GM23338 (cell line): ENCODE measurements around the gene ZNF592. TPM values are rescaled to one million over a fixed set of nuclear protein-coding genes. Genes with fewer than 3 reads are reported as not detected.

Experiments used
- ATAC-seq: fragments of 200-7000 bp; cut with Tn5 transposase; 3 replicates; pipeline ENCODE4 v1.9.1; 2020
- DNase-seq: peaks from one replicate; pipeline ENCODE4 v3.0.0-alpha.2; 2015; ENCODE audit warnings: low spot score
- H2AFZ ChIP-seq: fragments of 200-600 bp; sonication (generic); 2 replicates; pipeline ENCODE4 v1.8.0; 2016; ENCODE audit warnings: antibody characterized with exemption, mild to moderate bottlenecking, moderate library complexity
- H3F3A ChIP-seq: fragments of 200-600 bp; sonication (generic); replicated peaks from 2 replicates; pipeline ENCODE4 v1.8.0; 2017; ENCODE audit warnings: antibody characterized with exemption, mixed run types, low read depth
- H3K27ac ChIP-seq: fragments of 200-600 bp; sonication (generic); 2 replicates; pipeline ENCODE4 v1.6.1; 2016; ENCODE audit warnings: low read depth
- H3K27me3 ChIP-seq: fragments of 200-600 bp; sonication (generic); 2 replicates; pipeline ENCODE4 v1.8.0; 2016; ENCODE audit warnings: mild to moderate bottlenecking, mixed run types, moderate library complexity; ENCODE audit not compliant: insufficient read depth
- H3K36me3 ChIP-seq: fragments of 200-600 bp; sonication (generic); 2 replicates; pipeline ENCODE4 v1.8.0; 2016; ENCODE audit warnings: mild to moderate bottlenecking; ENCODE audit not compliant: insufficient read depth
- H3K4me1 ChIP-seq: fragments of 200-600 bp; sonication (generic); 2 replicates; pipeline ENCODE4 v1.8.0; 2016; ENCODE audit warnings: mild to moderate bottlenecking, moderate library complexity; ENCODE audit not compliant: insufficient read depth
- H3K4me2 ChIP-seq: fragments of 200-600 bp; sonication (generic); 2 replicates; pipeline ENCODE4 v1.7.1; 2017; ENCODE audit warnings: mixed run types
- H3K4me3 ChIP-seq: fragments of 200-600 bp; sonication (generic); 2 replicates; pipeline ENCODE4 v1.6.1; 2016; ENCODE audit warnings: mixed run types
- H3K79me2 ChIP-seq: fragments of 200-600 bp; sonication (generic); replicated peaks from 2 replicates; pipeline ENCODE4 v1.8.0; 2017; ENCODE audit warnings: mild to moderate bottlenecking; ENCODE audit not compliant: insufficient read depth
- H3K9me2 ChIP-seq: fragments of 200-600 bp; sonication (generic); 2 replicates; pipeline ENCODE4 v1.8.0; 2017; ENCODE audit not compliant: insufficient read depth
- H4K20me1 ChIP-seq: fragments of 200-600 bp; sonication (generic); replicated peaks from 2 replicates; pipeline ENCODE4 v1.8.0; 2017; ENCODE audit warnings: mild to moderate bottlenecking; ENCODE audit not compliant: insufficient read depth
- H3K27ac Mint-ChIP-seq: 2 replicates; pipeline ENCODE4 v1.8.0; 2020; ENCODE audit warnings: inconsistent platforms, mild to moderate bottlenecking, moderate library complexity, mixed read lengths
- H3K27me3 Mint-ChIP-seq: 3 replicates; pipeline ENCODE4 v1.8.0; 2022; ENCODE audit warnings: low read depth, mild to moderate bottlenecking, moderate library complexity, mixed read lengths, inconsistent platforms; ENCODE audit not compliant: insufficient read depth, poor library complexity
- H3K36me3 Mint-ChIP-seq: 3 replicates; pipeline ENCODE4 v1.8.0; 2021; ENCODE audit warnings: low read depth, mild to moderate bottlenecking, inconsistent platforms, moderate library complexity, mixed read lengths
- H3K4me1 Mint-ChIP-seq: 3 replicates; pipeline ENCODE4 v1.8.0; 2020; ENCODE audit warnings: mild to moderate bottlenecking, inconsistent platforms, mixed read lengths
- H3K4me3 Mint-ChIP-seq: 3 replicates; pipeline ENCODE4 v1.8.0; 2021; ENCODE audit warnings: moderate library complexity, mild to moderate bottlenecking, inconsistent platforms, mixed read lengths
- H3K9me3 Mint-ChIP-seq: 3 replicates; pipeline ENCODE4 v1.8.0; 2020; ENCODE audit warnings: moderate library complexity, mild to moderate bottlenecking, inconsistent platforms, mixed read lengths
- CREB1 ChIP-seq: fragments of 250-450 bp; sonication (Bioruptor Pico); IDR thresholded peaks from 2 replicates; pipeline ENCODE4 v1.5.0; 2020; ENCODE audit warnings: low read depth, mild to moderate bottlenecking, moderate library complexity
- EZH2 ChIP-seq: fragments of 200-600 bp; sonication (generic); IDR thresholded peaks from one replicate; pipeline ENCODE4 v1.8.0; 2017; ENCODE audit warnings: antibody characterized with exemption, mild to moderate bottlenecking, low read depth; ENCODE audit not compliant: unreplicated experiment
- EZH2phosphoT487 ChIP-seq: fragments of 200-600 bp; sonication (generic); IDR thresholded peaks from one replicate; pipeline ENCODE4 v1.8.1; 2018; ENCODE audit warnings: antibody characterized with exemption; ENCODE audit not compliant: unreplicated experiment
- JUNB ChIP-seq: IDR thresholded peaks from one replicate; pipeline ENCODE4 v1.6.1; 2016; ENCODE audit warnings: antibody characterized with exemption; ENCODE audit not compliant: unreplicated experiment
- NANOG ChIP-seq: IDR thresholded peaks from 2 replicates; pipeline ENCODE4 v1.6.1; 2016; ENCODE audit warnings: antibody characterized with exemption, borderline replicate concordance
- POLR2AphosphoS5 ChIP-seq: IDR thresholded peaks from 2 replicates; pipeline ENCODE4 v1.6.1; 2016; ENCODE audit warnings: antibody characterized with exemption, low read depth
- STAT1 ChIP-seq: IDR thresholded peaks from one replicate; pipeline ENCODE4 v1.6.1; 2016; ENCODE audit warnings: antibody characterized with exemption; ENCODE audit not compliant: unreplicated experiment
- ZNF114 ChIP-seq: fragments of 250-450 bp; sonication (Bioruptor Pico); IDR thresholded peaks from 2 replicates; pipeline ENCODE4 v1.5.0; 2020; ENCODE audit warnings: mild to moderate bottlenecking, moderate library complexity
- ZNF331 ChIP-seq: fragments of 250-450 bp; sonication (Bioruptor Pico); IDR thresholded peaks from 2 replicates; pipeline ENCODE4 v1.5.0; 2020; ENCODE audit warnings: low read depth, mild to moderate bottlenecking, moderate library complexity
- polyA plus RNA-seq: library from polyadenylated mRNA; unstranded; fragments of >200 nt; fragmentation: Nextera tagmentation; extraction: Ambion mirVana; gene quantifications from 2 replicates; pipeline ENCODE4 v1.2.1, GENCODE V29; 2016
- total RNA-seq: library from RNA; depleted of rRNA; stranded (reverse); fragments of >200 nt; shearing (Covaris generic); gene quantifications from 2 replicates; pipeline ENCODE4 v1.2.3, GENCODE V29; 2014
- TF ChIP-seq, protein P1 (sequence below): fragments of 250-450 bp; sonication (Bioruptor Pico); IDR thresholded peaks from 2 replicates; pipeline ENCODE4 v1.5.0; 2020; ENCODE audit warnings: mild to moderate bottlenecking, moderate library complexity
- TF ChIP-seq, protein P2 (sequence below), 2 experiments: fragments of 200-600 bp in 1 of 2; sonication (generic) in 1 of 2; conservative IDR thresholded peaks; 2 replicates each; pipeline versions ENCODE4 v1.5.1 to v1.6.1; 2016 to 2017; ENCODE audit warnings: antibody characterized with exemption in 2 of 2, low read depth in 2 of 2, mild to moderate bottlenecking in 2 of 2, moderate library complexity in 1 of 2
- TF ChIP-seq, protein P3 (sequence below): IDR thresholded peaks from one replicate; pipeline ENCODE4 v1.6.1; 2018; ENCODE audit warnings: antibody characterized with exemption; ENCODE audit not compliant: unreplicated experiment
- TF ChIP-seq, protein P4 (sequence below): IDR thresholded peaks from 2 replicates; pipeline ENCODE4 v1.6.1; 2016; ENCODE audit warnings: antibody characterized with exemption

Gene ZNF592
- total and polyA plus RNA-seq, 2 experiments from 2014 or later = 4.4 to 21.4 TPM

DNA sequence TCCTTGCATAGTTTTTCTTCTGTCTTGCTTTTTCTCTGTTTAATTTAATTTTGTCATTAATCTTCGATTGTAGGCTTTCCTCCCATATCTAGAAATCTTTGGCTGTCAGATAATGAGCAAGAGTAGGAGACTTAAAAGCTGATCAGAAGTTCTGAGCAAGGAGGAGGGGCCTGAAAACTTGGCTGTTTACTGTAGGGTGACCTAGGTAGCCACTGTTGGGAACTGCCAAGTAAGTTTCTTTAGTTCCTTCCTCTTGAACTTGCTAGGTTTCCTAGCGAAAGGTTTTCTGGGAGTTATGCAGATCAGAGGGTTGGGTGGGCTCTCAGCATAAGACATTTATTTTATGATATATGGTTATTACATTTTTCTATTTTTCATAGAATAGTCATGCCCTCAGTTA, 83.2 kb downstream of the ZNF592 start:
- no peak overlapping the region for H3K27ac Mint-ChIP-seq
- no peaks in the 10 kb centered on the region for H3K27me3 Mint-ChIP-seq
- Histone ChIP-seq H3K4me2 (no peak overlapping the region), H2AFZ (no peak overlapping the region), H3K4me3 (no peak overlapping the region), H3K36me3 (0 out of 2 replicates have a peak, but pooled peaks cover 6% of the 10 kb centered on the region), H3K27ac (no peak overlapping the region), H3K27me3 (no peaks in the 10 kb centered on the region), H3K79me2 (no peaks in the 10 kb centered on the region), H3F3A (no peaks in the 10 kb centered on the region), H3K4me1 (no peaks in the 10 kb centered on the region), H4K20me1 (no peaks in the 10 kb centered on the region), H3K9me2 (no peaks in the 10 kb centered on the region)
- peaks cover 10% of the 10 kb centered on the region for H3K4me1 Mint-ChIP-seq
- H3K9me3 Mint-ChIP-seq = no peaks in the 10 kb centered on the region
- TF ChIP-seq, protein P1, sequence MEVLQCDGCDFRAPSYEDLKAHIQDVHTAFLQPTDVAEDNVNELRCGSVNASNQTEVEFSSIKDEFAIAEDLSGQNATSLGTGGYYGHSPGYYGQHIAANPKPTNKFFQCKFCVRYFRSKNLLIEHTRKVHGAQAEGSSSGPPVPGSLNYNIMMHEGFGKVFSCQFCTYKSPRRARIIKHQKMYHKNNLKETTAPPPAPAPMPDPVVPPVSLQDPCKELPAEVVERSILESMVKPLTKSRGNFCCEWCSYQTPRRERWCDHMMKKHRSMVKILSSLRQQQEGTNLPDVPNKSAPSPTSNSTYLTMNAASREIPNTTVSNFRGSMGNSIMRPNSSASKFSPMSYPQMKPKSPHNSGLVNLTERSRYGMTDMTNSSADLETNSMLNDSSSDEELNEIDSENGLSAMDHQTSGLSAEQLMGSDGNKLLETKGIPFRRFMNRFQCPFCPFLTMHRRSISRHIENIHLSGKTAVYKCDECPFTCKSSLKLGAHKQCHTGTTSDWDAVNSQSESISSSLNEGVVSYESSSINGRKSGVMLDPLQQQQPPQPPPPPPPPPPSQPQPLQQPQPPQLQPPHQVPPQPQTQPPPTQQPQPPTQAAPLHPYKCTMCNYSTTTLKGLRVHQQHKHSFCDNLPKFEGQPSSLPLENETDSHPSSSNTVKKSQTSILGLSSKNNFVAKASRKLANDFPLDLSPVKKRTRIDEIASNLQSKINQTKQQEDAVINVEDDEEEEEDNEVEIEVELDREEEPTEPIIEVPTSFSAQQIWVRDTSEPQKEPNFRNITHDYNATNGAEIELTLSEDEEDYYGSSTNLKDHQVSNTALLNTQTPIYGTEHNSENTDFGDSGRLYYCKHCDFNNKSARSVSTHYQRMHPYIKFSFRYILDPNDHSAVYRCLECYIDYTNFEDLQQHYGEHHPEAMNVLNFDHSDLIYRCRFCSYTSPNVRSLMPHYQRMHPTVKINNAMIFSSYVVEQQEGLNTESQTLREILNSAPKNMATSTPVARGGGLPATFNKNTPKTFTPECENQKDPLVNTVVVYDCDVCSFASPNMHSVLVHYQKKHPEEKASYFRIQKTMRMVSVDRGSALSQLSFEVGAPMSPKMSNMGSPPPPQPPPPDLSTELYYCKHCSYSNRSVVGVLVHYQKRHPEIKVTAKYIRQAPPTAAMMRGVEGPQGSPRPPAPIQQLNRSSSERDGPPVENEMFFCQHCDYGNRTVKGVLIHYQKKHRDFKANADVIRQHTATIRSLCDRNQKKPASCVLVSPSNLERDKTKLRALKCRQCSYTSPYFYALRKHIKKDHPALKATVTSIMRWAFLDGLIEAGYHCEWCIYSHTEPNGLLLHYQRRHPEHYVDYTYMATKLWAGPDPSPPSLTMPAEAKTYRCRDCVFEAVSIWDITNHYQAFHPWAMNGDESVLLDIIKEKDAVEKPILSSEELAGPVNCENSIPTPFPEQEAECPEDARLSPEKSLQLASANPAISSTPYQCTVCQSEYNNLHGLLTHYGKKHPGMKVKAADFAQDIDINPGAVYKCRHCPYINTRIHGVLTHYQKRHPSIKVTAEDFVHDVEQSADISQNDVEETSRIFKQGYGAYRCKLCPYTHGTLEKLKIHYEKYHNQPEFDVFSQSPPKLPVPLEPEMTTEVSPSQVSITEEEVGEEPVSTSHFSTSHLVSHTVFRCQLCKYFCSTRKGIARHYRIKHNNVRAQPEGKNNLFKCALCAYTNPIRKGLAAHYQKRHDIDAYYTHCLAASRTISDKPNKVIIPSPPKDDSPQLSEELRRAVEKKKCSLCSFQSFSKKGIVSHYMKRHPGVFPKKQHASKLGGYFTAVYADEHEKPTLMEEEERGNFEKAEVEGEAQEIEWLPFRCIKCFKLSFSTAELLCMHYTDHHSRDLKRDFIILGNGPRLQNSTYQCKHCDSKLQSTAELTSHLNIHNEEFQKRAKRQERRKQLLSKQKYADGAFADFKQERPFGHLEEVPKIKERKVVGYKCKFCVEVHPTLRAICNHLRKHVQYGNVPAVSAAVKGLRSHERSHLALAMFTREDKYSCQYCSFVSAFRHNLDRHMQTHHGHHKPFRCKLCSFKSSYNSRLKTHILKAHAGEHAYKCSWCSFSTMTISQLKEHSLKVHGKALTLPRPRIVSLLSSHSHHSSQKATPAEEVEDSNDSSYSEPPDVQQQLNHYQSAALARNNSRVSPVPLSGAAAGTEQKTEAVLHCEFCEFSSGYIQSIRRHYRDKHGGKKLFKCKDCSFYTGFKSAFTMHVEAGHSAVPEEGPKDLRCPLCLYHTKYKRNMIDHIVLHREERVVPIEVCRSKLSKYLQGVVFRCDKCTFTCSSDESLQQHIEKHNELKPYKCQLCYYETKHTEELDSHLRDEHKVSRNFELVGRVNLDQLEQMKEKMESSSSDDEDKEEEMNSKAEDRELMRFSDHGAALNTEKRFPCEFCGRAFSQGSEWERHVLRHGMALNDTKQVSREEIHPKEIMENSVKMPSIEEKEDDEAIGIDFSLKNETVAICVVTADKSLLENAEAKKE = no peak
- TF ChIP-seq, protein P2, sequence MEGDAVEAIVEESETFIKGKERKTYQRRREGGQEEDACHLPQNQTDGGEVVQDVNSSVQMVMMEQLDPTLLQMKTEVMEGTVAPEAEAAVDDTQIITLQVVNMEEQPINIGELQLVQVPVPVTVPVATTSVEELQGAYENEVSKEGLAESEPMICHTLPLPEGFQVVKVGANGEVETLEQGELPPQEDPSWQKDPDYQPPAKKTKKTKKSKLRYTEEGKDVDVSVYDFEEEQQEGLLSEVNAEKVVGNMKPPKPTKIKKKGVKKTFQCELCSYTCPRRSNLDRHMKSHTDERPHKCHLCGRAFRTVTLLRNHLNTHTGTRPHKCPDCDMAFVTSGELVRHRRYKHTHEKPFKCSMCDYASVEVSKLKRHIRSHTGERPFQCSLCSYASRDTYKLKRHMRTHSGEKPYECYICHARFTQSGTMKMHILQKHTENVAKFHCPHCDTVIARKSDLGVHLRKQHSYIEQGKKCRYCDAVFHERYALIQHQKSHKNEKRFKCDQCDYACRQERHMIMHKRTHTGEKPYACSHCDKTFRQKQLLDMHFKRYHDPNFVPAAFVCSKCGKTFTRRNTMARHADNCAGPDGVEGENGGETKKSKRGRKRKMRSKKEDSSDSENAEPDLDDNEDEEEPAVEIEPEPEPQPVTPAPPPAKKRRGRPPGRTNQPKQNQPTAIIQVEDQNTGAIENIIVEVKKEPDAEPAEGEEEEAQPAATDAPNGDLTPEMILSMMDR (conservative IDR thresholded peaks at IDR 0.05; ENCODE audit: low read depth in 2 of 2) = no peak
- TF ChIP-seq ZNF331 (CRISPR knock-in tag) (no peak), CREB1 (CRISPR knock-in tag) (no peak), EZH2phosphoT487 (no peak), EZH2 (no peak), JUNB (no peak), STAT1 (no peak), ZNF114 (no peak), NANOG (no peak), POLR2AphosphoS5 (no peak)
- TF ChIP-seq, protein P3, sequence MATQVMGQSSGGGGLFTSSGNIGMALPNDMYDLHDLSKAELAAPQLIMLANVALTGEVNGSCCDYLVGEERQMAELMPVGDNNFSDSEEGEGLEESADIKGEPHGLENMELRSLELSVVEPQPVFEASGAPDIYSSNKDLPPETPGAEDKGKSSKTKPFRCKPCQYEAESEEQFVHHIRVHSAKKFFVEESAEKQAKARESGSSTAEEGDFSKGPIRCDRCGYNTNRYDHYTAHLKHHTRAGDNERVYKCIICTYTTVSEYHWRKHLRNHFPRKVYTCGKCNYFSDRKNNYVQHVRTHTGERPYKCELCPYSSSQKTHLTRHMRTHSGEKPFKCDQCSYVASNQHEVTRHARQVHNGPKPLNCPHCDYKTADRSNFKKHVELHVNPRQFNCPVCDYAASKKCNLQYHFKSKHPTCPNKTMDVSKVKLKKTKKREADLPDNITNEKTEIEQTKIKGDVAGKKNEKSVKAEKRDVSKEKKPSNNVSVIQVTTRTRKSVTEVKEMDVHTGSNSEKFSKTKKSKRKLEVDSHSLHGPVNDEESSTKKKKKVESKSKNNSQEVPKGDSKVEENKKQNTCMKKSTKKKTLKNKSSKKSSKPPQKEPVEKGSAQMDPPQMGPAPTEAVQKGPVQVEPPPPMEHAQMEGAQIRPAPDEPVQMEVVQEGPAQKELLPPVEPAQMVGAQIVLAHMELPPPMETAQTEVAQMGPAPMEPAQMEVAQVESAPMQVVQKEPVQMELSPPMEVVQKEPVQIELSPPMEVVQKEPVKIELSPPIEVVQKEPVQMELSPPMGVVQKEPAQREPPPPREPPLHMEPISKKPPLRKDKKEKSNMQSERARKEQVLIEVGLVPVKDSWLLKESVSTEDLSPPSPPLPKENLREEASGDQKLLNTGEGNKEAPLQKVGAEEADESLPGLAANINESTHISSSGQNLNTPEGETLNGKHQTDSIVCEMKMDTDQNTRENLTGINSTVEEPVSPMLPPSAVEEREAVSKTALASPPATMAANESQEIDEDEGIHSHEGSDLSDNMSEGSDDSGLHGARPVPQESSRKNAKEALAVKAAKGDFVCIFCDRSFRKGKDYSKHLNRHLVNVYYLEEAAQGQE = no peak
- TF ChIP-seq, protein P4, sequence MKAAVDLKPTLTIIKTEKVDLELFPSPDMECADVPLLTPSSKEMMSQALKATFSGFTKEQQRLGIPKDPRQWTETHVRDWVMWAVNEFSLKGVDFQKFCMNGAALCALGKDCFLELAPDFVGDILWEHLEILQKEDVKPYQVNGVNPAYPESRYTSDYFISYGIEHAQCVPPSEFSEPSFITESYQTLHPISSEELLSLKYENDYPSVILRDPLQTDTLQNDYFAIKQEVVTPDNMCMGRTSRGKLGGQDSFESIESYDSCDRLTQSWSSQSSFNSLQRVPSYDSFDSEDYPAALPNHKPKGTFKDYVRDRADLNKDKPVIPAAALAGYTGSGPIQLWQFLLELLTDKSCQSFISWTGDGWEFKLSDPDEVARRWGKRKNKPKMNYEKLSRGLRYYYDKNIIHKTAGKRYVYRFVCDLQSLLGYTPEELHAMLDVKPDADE = no peak
- DNase-seq = no peak
- no peak for ATAC-seq
- H3K4me3 Mint-ChIP-seq = no peak overlapping the region
- H3K36me3 Mint-ChIP-seq = no peaks in the 10 kb centered on the region; the same call in 2 of the 3 replicates
